Sigmoid colon (tissue), 7 donors: Measurements from ENCODE around the gene CADM3. TPM values are rescaled to one million over a fixed set of nuclear protein-coding genes. Genes with fewer than 3 reads are reported as not detected.

ENCODE experiments used
- DNase-seq: peaks from one replicate; pipeline ENCODE4 v3.0.0-alpha.2; 2019
- H3K27ac ChIP-seq, 4 donors: fragments of 200-600 bp; sonication (generic); one replicate each; pipeline ENCODE4 v1.5.1; 2016 to 2019; ENCODE audit warnings: mild to moderate bottlenecking in 1 of 4
- H3K27me3 ChIP-seq, 3 donors: fragments of 200-600 bp; sonication (generic); one replicate each; pipeline ENCODE4 v1.5.1; 2019; ENCODE audit warnings: mild to moderate bottlenecking in 1 of 3
- H3K36me3 ChIP-seq, 4 donors: fragments of 200-600 bp; sonication (generic); one replicate each; pipeline ENCODE4 v1.5.1; 2016 to 2019
- H3K4me1 ChIP-seq, 4 donors: fragments of 200-600 bp; sonication (generic); one replicate each; pipeline ENCODE4 v1.5.1; 2017 to 2019
- H3K4me3 ChIP-seq, 4 donors: fragments of 200-600 bp; sonication (generic); one replicate each; pipeline ENCODE4 v1.5.1; 2017 to 2019; ENCODE audit warnings: mild to moderate bottlenecking in 2 of 4, moderate library complexity in 1 of 4
- H3K9me3 ChIP-seq, 4 donors: fragments of 200-600 bp in 3 of 4; sonication (generic) in 3 of 4; one replicate each; pipeline versions ENCODE4 v1.5.1 to v1.6.1; 2013 to 2019
- CTCF ChIP-seq, 4 experiments: fragments of 450-650 bp in 3 of 4; fragments of 200-600 bp in 1 of 4; IDR thresholded peaks; one replicate each; pipeline ENCODE4 v1.5.1; 2016 to 2019; ENCODE audit warnings: antibody characterized with exemption in 4 of 4, mild to moderate bottlenecking in 3 of 4, moderate library complexity in 2 of 4
- EP300 ChIP-seq, 4 donors: sonication (generic); formaldehyde crosslinking; IDR thresholded peaks; one replicate each; pipeline ENCODE4 v1.6.1; 2017; ENCODE audit warnings: antibody characterized with exemption in 4 of 4
- POLR2A ChIP-seq, 2 donors: fragments of 450-650 bp; IDR thresholded peaks; one replicate each; pipeline ENCODE4 v1.6.1; 2016; ENCODE audit warnings: antibody characterized with exemption in 2 of 2, mild to moderate bottlenecking in 2 of 2, moderate library complexity in 2 of 2
- POLR2AphosphoS5 ChIP-seq, 4 donors: sonication (generic); formaldehyde crosslinking; IDR thresholded peaks; one replicate each; pipeline ENCODE4 v1.6.1; 2017; ENCODE audit warnings: antibody characterized with exemption in 4 of 4
- WGBS, 2 donors: extraction: QIAGEN DNeasy Blood & Tissue Kit; methylation state at CpG; one replicate each; pipeline ENCODE4 v1.1.7; 2013; 5-methylcytosine and 5-hydroxymethylcytosine counted together
- intact Hi-C: fragments of 100-400 bp; cut with DNase I; formaldehyde crosslinking; loops from one replicate; pipeline ENCODE4 v1.15.1; 2023
- polyA plus RNA-seq, 3 donors: library from polyadenylated mRNA; stranded (reverse); fragments of 200-250 nt; gene quantifications; one replicate each; pipeline ENCODE4 v1.2.3, GENCODE V29; 2013
- total RNA-seq, 4 donors: library from RNA; depleted of rRNA; stranded (reverse); fragments of >200 nt; gene quantifications; one replicate each; pipeline ENCODE4 v1.1.0, GENCODE V29; 2016
- donor health status: healthy with polysubstance abuse.
- donor health status: Bipolar disorder and iron deficiency.
- donor health status: healthy.

CADM3 gene
- total and polyA plus RNA-seq, 7 donors: 0.46 to 21.0 (median 10.5) TPM

GRCh38 chr1:159190441-159190840 lies 19.0 kb downstream of the CADM3 start:
- peaks cover 0 to 14% (median 4%) of the 10 kb centered on the region in 4 donors for H3K4me1 ChIP-seq
- H3K9me3 ChIP-seq: no peaks in the 10 kb centered on the region
- no peak for DNase-seq
- intact Hi-C loops: no loop called here
- TF ChIP-seq POLR2A (IDR thresholded peaks at IDR 0.05) (no peak), POLR2AphosphoS5 (IDR thresholded peaks at IDR 0.05) (no peak), EP300 (IDR thresholded peaks at IDR 0.05) (no peak), CTCF (IDR thresholded peaks at IDR 0.05) (no peak)
- peaks cover 0 to 24% (median 5%) of the 10 kb centered on the region in 3 donors for H3K27me3 ChIP-seq
- H3K27ac ChIP-seq: no peak overlapping the region
- H3K36me3 ChIP-seq: no peaks in the 10 kb centered on the region
- WGBS, 2 donors: 83 to 86% methylated on average over 2 of the region's 2 CpGs
- no peak overlapping the region for H3K4me3 ChIP-seq

- no peak overlapping the region for H3K4me3 ChIP-seq
- H3K27ac ChIP-seq: no peak overlapping the region
- TF ChIP-seq POLR2A (IDR thresholded peaks at IDR 0.05) (no peak), CTCF (IDR thresholded peaks at IDR 0.05) (no peak), EP300 (IDR thresholded peaks at IDR 0.05) (no peak), POLR2AphosphoS5 (IDR thresholded peaks at IDR 0.05) (no peak)
- no peaks in the 10 kb centered on the region for H3K4me1 ChIP-seq
- no peaks in the 10 kb centered on the region for H3K36me3 ChIP-seq
- no peak for DNase-seq
- 63 to 74% methylated on average over 5 of the region's 5 CpGs for WGBS, 2 donors
- no peaks in the 10 kb centered on the region for H3K9me3 ChIP-seq
- intact Hi-C loops: no loop called here
- peaks cover 0 to 4% (median 0%) of the 10 kb centered on the region in 3 donors for H3K27me3 ChIP-seq
These were observed 25.1 kb downstream of the CADM3 start for GRCh38 chr1:159196543-159196942.

- WGBS, 2 donors: 41 to 44% methylated on average over 12 of the region's 12 CpGs
- H3K4me3 ChIP-seq: no peak overlapping the region
- H3K36me3 ChIP-seq: no peaks in the 10 kb centered on the region
- H3K4me1 ChIP-seq: no peaks in the 10 kb centered on the region
- peaks cover 0 to 9% (median 0%) of the 10 kb centered on the region in 3 donors for H3K27me3 ChIP-seq
- intact Hi-C loops: loop anchor here (1.0 kb wide), 1 partner anchor 37 kb away; no protein-coding TSS in a partner anchor
- TF ChIP-seq EP300 (IDR thresholded peaks at IDR 0.05) (no peak), CTCF (IDR thresholded peaks at IDR 0.05) (peak; percentile 64 to 91 (median 80))
- H3K27ac ChIP-seq: no peak overlapping the region
- no peaks in the 10 kb centered on the region for H3K9me3 ChIP-seq
- DNase-seq: peak; percentile 82
These were observed 26.4 kb downstream of the CADM3 start for GRCh38 chr1:159197561-159198557.

- 69 to 83% methylated on average over 5 of the region's 5 CpGs for WGBS, 2 donors
- Histone ChIP-seq H3K36me3 (no peaks in the 10 kb centered on the region), H3K4me1 (no peaks in the 10 kb centered on the region), H3K9me3 (no peaks in the 10 kb centered on the region), H3K27me3 (peaks cover 0 to 9% (median 0%) of the 10 kb centered on the region in 3 donors), H3K4me3 (no peak overlapping the region), H3K27ac (no peak overlapping the region)
- intact Hi-C loops: no loop called here
- TF ChIP-seq POLR2AphosphoS5 (IDR thresholded peaks at IDR 0.05) (no peak), POLR2A (IDR thresholded peaks at IDR 0.05) (no peak), CTCF (IDR thresholded peaks at IDR 0.05) (no peak), EP300 (IDR thresholded peaks at IDR 0.05) (no peak)
- no peak for DNase-seq
These were observed 28.5 kb downstream of the CADM3 start for GRCh38 chr1:159199901-159200300.
